Measurements from ENCODE around the gene NQO1. TPM values are rescaled to one million over a fixed set of nuclear protein-coding genes. Genes with fewer than 3 reads are reported as not detected.

The NQO1 gene
- total RNA-seq, 2 experiments from 2014 or later: 18.3 to 20.1 TPM

DNA sequence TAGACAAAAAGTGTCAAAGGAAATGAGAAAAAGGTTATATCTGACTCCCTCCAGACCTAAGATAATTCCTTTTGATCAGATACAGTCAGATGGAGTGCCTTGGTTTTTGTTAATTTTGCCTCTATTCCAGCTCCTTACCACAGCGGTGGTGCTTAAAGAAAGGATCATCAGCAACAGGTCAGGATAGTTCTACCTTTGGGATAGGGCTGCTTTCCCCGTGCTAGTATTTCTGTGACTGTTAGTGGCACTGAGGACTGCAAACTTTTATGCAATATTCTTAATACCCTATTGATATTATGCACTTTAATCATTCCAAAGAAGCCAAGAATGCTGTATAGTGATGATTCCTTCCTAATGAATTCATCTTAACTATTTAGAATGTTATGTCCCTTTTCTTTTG, 24.5 kb downstream of the NQO1 start:
- no peak for ATAC-seq
- Mint-ChIP-seq H3K4me3 (no peak overlapping the region), H3K27me3 (ENCODE audit: low read depth) (no peaks in the 10 kb centered on the region), H3K9me3 (ENCODE audit: insufficient read depth) (no peaks in the 10 kb centered on the region), H3K4me1 (ENCODE audit: low read depth) (no peaks in the 10 kb centered on the region), H3K27ac (no peak overlapping the region), H3K36me3 (ENCODE audit: low read depth) (peaks cover 6% of the 10 kb centered on the region)
- ChIA-PET CTCF (interaction anchor here (0.6 to 1.6 kb wide), 2 partner anchors 52 to 229 kb away, joined by 3 to 4 read pairs; partner anchors contain the start of gene NOB1), POLR2A (interaction anchor here (0.6 kb wide), 1 partner anchor 61 kb away, joined by 3 read pairs; no protein-coding TSS in a partner anchor)
- no peak for DNase-seq

DNA sequence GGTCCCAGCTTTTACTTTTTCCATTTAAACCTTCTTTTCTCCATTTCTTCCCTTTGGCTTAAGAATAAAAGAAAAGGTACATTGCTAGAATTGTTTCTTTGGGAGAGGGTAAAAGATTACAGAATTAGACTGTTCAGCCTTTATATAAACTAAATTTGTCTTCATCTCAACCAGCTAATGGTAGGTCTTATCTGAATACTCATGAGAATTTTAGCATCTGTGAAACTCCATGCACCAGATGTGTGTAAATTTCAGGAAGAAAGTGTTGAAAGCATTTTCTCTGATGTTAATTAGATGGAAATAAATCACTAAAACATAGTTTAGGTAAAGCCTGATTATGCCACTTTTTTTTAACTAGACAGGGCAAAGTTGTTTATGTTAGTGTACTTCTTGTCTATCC, 24.9 kb downstream of the NQO1 start:
- H3K36me3 Mint-ChIP-seq (ENCODE audit: low read depth): peaks cover 6% of the 10 kb centered on the region
- no peaks in the 10 kb centered on the region for H3K27me3 Mint-ChIP-seq (ENCODE audit: low read depth)
- no peak for ATAC-seq
- ChIA-PET CTCF (interaction anchor here (0.6 kb wide), 1 partner anchor 53 kb away, joined by 3 read pairs; the partner anchor contains the start of gene NOB1), POLR2A (no interaction called here)
- no peak overlapping the region for H3K27ac Mint-ChIP-seq
- no peaks in the 10 kb centered on the region for H3K9me3 Mint-ChIP-seq (ENCODE audit: insufficient read depth)
- H3K4me1 Mint-ChIP-seq (ENCODE audit: low read depth): no peaks in the 10 kb centered on the region
- no peak for DNase-seq
- H3K4me3 Mint-ChIP-seq: no peak overlapping the region

DNA sequence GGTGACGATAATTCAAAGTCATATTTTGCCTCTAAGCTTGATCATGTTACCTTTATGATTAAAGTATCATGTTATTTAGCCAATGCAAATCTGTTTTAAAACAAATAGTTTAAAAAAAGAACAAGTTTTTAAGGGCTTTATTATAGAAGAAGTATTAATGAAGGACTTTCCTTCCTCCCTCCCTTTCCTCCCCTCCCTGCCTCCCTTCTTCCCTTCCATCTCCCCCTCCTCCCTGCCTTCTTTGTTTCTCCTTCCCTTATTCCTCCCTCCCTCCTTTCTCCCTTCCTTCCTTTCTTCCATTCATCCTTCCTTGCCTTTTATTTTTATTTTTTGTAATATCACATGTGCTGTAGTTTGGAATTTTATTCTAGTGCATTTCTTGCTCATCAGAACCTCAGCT, 26.4 kb downstream of the NQO1 start:
- Mint-ChIP-seq H3K4me1 (ENCODE audit: low read depth) (no peaks in the 10 kb centered on the region), H3K27me3 (ENCODE audit: low read depth) (no peaks in the 10 kb centered on the region), H3K4me3 (no peak overlapping the region), H3K9me3 (ENCODE audit: insufficient read depth) (no peaks in the 10 kb centered on the region), H3K27ac (no peak overlapping the region), H3K36me3 (ENCODE audit: low read depth) (peaks cover 15% of the 10 kb centered on the region)
- no peak for DNase-seq
- POLR2A ChIA-PET: interaction anchor here (0.6 kb wide), 1 partner anchor 18 kb away, joined by 3 read pairs; no protein-coding TSS in a partner anchor
- CTCF ChIA-PET: interaction anchor here (0.5 to 2.1 kb wide), 3 partner anchors 9 to 325 kb away, joined by 3 to 8 read pairs (median 5); no protein-coding TSS in a partner anchor
- no peak for ATAC-seq

DNA sequence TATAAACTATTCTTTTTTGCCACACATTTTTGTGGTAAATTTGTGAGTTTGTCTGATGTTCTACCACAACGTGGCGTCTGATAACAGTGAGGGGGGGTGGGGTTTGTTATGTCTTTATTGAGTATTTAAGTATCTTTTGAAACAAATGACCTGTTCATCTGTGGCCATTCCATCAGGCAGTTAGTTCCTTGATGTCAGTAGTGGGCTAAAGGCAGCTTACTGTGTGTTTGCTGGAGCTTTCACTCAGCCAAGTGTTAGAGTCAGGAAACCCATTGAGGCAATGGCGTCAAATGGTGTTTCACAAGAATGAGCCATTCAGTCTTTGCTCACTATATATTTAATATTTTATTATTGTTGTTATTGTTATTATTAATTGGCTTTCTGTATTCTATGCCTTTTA, 28.0 kb downstream of the NQO1 start:
- no peaks in the 10 kb centered on the region for H3K4me1 Mint-ChIP-seq (ENCODE audit: low read depth)
- no peaks in the 10 kb centered on the region for H3K27me3 Mint-ChIP-seq (ENCODE audit: low read depth)
- POLR2A ChIA-PET: interaction anchor here (0.9 kb wide), 1 partner anchor 15 kb away, joined by 3 read pairs; no protein-coding TSS in a partner anchor

DNA sequence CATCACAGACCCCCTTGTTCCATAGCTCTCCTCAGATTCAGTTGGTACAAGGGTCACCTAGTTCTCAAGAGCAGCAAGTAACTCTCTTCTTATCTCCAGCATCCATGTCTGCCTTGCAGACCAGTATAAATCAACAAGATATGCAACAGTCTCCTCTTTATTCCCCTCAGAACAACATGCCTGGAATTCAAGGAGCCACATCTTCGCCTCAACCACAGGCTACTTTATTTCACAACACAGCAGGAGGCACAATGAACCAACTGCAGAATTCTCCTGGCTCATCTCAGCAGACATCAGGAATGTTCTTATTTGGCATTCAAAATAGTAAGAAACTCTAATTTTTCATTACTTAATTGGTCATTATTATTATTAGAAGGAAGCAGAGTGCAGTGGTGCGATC, 32.4 kb downstream of the NQO1 start:
- POLR2A ChIA-PET: no interaction called here
- Mint-ChIP-seq H3K9me3 (ENCODE audit: insufficient read depth) (no peaks in the 10 kb centered on the region), H3K27me3 (ENCODE audit: low read depth) (no peaks in the 10 kb centered on the region), H3K4me1 (ENCODE audit: low read depth) (no peaks in the 10 kb centered on the region), H3K27ac (no peak overlapping the region), H3K4me3 (no peak overlapping the region), H3K36me3 (ENCODE audit: low read depth) (peaks cover 47% of the 10 kb centered on the region)
- ATAC-seq (no peak), DNase-seq (no peak)
- CTCF ChIA-PET: interaction anchor here (1.4 to 1.9 kb wide), 2 partner anchors 15 to 60 kb away, joined by 4 to 7 read pairs; partner anchors contain the start of gene NOB1

More for the DNA sequence above, 28.0 kb downstream of the NQO1 start:
- ATAC-seq: no peak
- CTCF ChIA-PET: interaction anchor here (0.8 to 2.1 kb wide), 3 partner anchors 9 to 303 kb away, joined by 3 to 8 read pairs (median 3); no protein-coding TSS in a partner anchor
- no peaks in the 10 kb centered on the region for H3K9me3 Mint-ChIP-seq (ENCODE audit: insufficient read depth)
- no peak overlapping the region for H3K27ac Mint-ChIP-seq
- H3K4me3 Mint-ChIP-seq: no peak overlapping the region
- DNase-seq: no peak
- H3K36me3 Mint-ChIP-seq (ENCODE audit: low read depth): peaks cover 21% of the 10 kb centered on the region

DNA sequence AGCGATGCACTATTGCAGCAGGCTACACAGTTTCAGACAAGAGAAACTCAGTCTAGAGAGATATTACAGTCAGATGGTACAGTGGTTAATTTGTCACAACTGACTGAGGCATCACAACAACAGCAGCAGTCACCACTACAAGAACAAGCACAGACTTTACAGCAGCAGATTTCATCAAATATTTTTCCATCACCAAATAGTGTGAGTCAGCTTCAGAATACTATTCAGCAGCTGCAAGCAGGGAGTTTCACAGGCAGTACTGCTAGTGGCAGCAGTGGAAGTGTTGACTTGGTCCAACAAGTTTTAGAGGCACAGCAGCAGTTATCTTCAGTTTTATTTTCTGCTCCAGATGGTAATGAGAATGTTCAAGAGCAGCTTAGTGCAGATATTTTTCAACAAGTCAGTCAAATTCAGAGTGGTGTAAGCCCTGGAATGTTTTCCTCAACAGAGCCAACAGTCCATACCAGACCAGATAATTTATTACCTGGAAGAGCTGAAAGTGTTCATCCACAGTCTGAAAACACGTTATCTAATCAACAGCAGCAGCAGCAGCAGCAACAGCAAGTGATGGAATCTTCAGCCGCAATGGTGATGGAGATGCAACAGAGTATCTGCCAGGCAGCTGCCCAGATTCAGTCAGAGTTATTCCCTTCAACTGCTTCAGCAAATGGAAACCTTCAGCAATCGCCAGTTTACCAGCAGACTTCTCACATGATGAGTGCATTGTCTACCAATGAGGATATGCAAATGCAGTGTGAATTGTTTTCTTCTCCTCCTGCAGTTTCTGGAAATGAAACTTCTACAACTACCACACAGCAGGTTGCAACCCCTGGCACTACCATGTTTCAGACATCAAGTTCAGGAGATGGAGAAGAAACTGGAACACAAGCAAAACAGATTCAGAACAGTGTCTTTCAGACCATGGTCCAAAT, 34.1 kb downstream of the NQO1 start:
- Mint-ChIP-seq H3K4me1 (ENCODE audit: low read depth) (no peaks in the 10 kb centered on the region), H3K4me3 (no peak overlapping the region), H3K9me3 (ENCODE audit: insufficient read depth) (no peaks in the 10 kb centered on the region), H3K36me3 (ENCODE audit: low read depth) (peaks cover 44% of the 10 kb centered on the region), H3K27ac (no peak overlapping the region), H3K27me3 (ENCODE audit: low read depth) (no peaks in the 10 kb centered on the region)
- DNase-seq: no peak
- ChIA-PET CTCF (interaction anchor here (1.0 kb wide), 1 partner anchor 11 kb away, joined by 3 read pairs; no protein-coding TSS in a partner anchor), POLR2A (interaction anchor here (0.6 kb wide), 1 partner anchor 380 kb away, joined by 5 read pairs; no protein-coding TSS in a partner anchor)
- ATAC-seq: no peak

DNA sequence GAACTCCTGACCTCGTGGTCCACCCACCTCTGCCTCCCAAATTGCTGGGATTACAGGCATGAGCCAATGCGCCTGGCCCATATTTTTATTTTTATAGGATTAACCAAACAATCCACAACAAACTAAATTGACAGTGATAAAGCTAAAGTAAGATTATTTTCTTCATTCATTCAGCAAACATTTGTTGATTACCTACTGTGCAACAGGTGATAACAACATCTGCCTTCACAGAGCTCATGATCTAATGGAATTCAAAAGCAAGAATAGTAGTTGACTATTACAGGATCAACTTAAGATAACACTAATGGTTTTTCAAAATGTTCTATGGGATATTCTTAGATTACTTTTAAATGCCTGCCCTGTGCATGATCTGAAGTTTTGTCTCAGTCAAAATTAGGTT, 37.8 kb downstream of the NQO1 start:
- ATAC-seq: no peak
- H3K27me3 Mint-ChIP-seq (ENCODE audit: low read depth): no peaks in the 10 kb centered on the region
- H3K4me3 Mint-ChIP-seq: no peak overlapping the region
- POLR2A ChIA-PET: no interaction called here
- no peak overlapping the region for H3K27ac Mint-ChIP-seq
- no peaks in the 10 kb centered on the region for H3K9me3 Mint-ChIP-seq (ENCODE audit: insufficient read depth)
- no peak for DNase-seq
- H3K36me3 Mint-ChIP-seq (ENCODE audit: low read depth): peaks cover 37% of the 10 kb centered on the region
- no peaks in the 10 kb centered on the region for H3K4me1 Mint-ChIP-seq (ENCODE audit: low read depth)
- CTCF ChIA-PET: interaction anchor here (0.6 to 2.2 kb wide), 3 partner anchors 16 to 292 kb away, joined by 3 to 8 read pairs (median 3); partner anchors contain the start of gene NOB1

DNA sequence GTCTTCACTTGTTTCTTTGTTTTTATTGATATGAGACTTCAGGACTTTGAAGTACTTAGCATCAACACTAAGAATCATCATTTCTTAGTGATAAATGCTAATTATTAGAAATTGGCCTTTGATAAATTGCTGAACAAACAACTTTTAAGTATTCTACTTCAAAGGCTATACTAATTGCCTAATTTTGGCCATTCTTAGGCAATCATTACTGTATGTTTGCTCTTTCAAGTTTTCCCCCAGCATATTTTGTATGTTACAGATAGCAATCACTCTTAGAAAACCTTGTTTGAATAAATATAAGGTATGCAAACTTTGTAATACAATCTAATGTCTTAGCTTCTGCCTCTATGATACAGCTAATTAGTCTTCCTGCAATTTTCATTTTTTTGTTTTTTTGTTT, 46.0 kb downstream of the NQO1 start:
- Mint-ChIP-seq H3K4me1 (ENCODE audit: low read depth) (no peaks in the 10 kb centered on the region), H3K27me3 (ENCODE audit: low read depth) (no peaks in the 10 kb centered on the region), H3K27ac (no peak overlapping the region), H3K9me3 (ENCODE audit: insufficient read depth) (no peaks in the 10 kb centered on the region), H3K36me3 (ENCODE audit: low read depth) (peaks cover 16% of the 10 kb centered on the region), H3K4me3 (no peak overlapping the region)
- POLR2A ChIA-PET: no interaction called here
- CTCF ChIA-PET: interaction anchor here (0.6 to 1.3 kb wide), 3 partner anchors 10 to 284 kb away, joined by 3 to 4 read pairs (median 3); no protein-coding TSS in a partner anchor
- ATAC-seq: no peak
- no peak for DNase-seq

DNA sequence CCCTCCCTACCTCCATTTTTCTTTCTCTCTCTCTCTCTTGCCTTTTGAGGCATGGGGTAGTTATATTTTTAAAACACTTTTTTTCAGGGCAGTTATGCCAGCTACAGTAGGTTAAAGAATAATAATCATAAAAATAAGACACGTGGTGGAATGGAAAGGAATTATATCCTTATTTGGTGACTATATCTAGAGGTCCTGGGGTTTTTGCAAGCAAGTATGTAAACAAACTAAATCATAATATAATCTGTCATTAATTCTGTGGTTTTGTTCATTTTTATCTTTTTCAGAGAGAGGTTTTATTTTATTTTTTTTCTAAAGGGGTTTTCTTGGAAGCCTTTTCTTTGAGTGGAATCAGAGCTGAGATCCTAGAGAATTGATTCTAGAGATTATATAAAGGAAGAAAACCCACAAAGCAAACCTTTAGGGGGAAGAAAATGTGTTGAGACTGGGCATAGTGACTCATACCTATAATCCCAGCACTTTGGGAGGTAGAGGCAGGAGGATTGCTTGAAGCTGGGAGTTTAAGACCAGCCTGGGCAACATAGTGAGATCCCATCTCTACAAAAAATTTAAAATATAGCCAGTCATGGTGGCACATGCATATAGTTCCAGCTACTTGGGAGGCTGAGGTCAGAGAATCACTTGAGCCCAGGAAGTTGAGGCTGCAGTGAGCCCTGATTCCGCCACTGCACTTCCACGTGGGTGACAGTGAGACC, 53.2 kb downstream of the NQO1 start:
- H3K9me3 Mint-ChIP-seq (ENCODE audit: insufficient read depth): no peaks in the 10 kb centered on the region
- no peak overlapping the region for H3K4me3 Mint-ChIP-seq
- no peak overlapping the region for H3K27ac Mint-ChIP-seq
- peaks cover 28% of the 10 kb centered on the region for H3K36me3 Mint-ChIP-seq (ENCODE audit: low read depth)
- POLR2A ChIA-PET: no interaction called here
- H3K4me1 Mint-ChIP-seq (ENCODE audit: low read depth): peaks cover 4% of the 10 kb centered on the region
- no peak for ATAC-seq
- no peaks in the 10 kb centered on the region for H3K27me3 Mint-ChIP-seq (ENCODE audit: low read depth)
- CTCF ChIA-PET: no interaction called here
- no peak for DNase-seq

DNA sequence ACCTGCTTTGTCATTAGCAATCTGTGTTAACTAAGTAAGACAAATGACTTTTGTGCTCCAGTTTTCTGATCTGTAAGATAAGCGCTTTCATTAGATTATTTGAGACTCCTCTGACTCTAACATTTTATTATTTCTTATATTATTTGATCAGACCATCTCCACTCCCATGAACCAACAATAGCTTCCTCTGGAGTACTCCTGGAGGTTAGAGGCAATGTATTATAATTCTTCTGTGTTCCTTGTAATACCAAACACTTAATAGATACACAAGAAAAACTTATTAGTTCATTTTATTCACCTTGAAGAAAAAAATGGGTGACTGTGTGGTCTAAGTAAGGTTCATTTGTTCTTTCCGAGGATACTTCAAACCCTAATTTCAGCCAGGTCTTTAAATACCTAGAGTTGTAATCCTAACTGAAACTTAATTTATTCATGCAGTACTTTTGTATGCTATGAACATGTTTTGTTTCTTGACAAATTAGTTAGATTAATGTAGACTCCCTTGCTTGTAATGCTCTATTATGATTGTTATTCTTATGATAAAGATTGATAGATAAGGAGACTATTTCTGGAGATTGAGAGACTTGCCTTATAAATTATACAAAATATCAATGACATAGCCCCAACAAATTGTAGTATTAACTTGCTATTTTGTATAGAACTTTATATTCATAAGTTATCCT, 53.9 kb downstream of the NQO1 start:
- DNase-seq: no peak
- Mint-ChIP-seq H3K4me1 (ENCODE audit: low read depth) (peaks cover 4% of the 10 kb centered on the region), H3K27me3 (ENCODE audit: low read depth) (no peaks in the 10 kb centered on the region), H3K9me3 (ENCODE audit: insufficient read depth) (no peaks in the 10 kb centered on the region), H3K27ac (no peak overlapping the region), H3K4me3 (no peak overlapping the region), H3K36me3 (ENCODE audit: low read depth) (peaks cover 28% of the 10 kb centered on the region)
- ChIA-PET POLR2A (no interaction called here), CTCF (no interaction called here)
- no peak for ATAC-seq

DNA sequence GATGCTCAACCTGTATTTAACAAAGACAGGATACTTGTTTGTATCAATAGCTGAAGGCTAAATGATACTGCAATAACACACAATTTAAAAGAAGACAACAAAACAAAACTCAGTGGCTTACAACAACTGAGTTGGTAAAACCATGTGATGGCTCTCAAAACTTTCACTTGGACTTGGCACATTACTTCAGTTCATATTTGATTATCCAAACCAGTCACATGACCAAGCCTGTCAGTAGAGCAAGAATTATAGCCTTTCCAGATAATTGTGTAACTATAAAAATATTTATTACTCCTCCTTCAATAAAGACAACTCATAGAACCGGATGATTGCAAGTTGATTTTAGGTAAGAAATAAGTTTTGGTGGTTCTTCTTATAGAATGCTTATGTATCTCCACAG, 56.8 kb downstream of the NQO1 start:
- H3K36me3 Mint-ChIP-seq (ENCODE audit: low read depth): peaks cover 20% of the 10 kb centered on the region
- H3K27me3 Mint-ChIP-seq (ENCODE audit: low read depth): no peaks in the 10 kb centered on the region
- H3K4me1 Mint-ChIP-seq (ENCODE audit: low read depth): peaks cover 4% of the 10 kb centered on the region
- ChIA-PET POLR2A (no interaction called here), CTCF (interaction anchor here (0.6 to 3.1 kb wide), 2 partner anchors 10 to 274 kb away, joined by 3 to 11 read pairs; no protein-coding TSS in a partner anchor)
- DNase-seq: no peak
- H3K9me3 Mint-ChIP-seq (ENCODE audit: insufficient read depth): no peaks in the 10 kb centered on the region
- H3K27ac Mint-ChIP-seq: no peak overlapping the region
- ATAC-seq: no peak
- no peak overlapping the region for H3K4me3 Mint-ChIP-seq
